Nucleus accumbens (tissue), 56 donors: ENCODE results near the gene PDE3A.

ENCODE experiments used
- DNase-seq, 56 donors: peaks; one replicate each; lab custom pipeline; 2025; lab: John Stamatoyannopoulos, UW

The PDE3A gene

DNA sequence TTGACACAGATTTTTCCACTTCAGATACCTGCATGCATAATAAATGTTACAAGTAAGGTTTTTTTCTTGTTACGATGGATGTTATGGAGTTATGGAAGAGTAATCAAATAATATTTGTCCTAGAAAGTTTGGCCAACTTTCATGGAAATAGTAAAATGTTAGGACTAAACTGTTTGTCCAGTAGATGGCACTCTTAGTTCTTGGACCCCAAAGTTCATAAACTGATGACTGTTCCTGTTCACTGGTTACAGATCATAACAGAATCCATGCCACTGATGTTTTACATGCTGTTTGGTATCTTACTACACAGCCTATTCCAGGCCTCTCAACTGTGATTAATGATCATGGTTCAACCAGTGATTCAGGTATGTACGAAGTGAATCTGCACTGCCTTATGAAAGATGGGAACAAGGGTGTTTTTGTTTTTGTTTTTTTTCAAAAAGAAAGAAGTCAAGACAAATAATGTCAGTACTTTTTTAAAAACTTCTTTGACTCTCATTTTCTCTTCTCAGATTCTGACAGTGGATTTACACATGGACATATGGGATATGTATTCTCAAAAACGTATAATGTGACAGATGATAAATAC lies 278.0 kb downstream of the PDE3A start:
- DNase-seq = no peak

DNA sequence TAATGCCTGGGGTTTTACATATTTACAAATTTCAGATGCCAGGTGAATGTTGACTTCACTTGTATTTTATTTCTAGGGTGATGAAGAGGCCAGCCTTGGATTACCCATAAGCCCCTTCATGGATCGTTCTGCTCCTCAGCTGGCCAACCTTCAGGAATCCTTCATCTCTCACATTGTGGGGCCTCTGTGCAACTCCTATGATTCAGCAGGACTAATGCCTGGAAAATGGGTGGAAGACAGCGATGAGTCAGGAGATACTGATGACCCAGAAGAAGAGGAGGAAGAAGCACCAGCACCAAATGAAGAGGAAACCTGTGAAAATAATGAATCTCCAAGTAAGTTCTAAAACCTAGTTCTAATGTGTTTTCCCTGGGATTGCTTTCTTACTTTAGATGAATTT lies 285.5 kb downstream of the PDE3A start:
- no peak for DNase-seq

DNA sequence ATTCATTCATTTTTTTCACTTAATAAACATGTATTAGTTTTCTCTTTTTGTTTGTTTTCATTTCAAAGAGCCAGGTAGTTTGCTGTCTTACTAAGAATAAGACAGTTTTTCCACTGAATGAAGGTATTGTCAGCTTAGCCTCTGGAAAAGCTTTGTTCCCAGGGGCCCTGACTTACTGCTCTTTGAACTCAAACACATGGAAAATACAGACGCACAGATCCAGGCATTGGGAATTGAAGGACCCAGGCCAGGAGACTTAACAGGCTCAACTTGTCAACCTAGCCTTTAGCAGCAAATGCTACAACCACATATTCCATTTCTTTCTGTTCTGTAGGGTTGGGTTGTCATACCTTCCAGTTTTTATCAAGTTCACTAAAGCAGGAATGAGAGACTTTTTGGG lies 288.3 kb downstream of the PDE3A start:
- DNase-seq = no peak

DNA sequence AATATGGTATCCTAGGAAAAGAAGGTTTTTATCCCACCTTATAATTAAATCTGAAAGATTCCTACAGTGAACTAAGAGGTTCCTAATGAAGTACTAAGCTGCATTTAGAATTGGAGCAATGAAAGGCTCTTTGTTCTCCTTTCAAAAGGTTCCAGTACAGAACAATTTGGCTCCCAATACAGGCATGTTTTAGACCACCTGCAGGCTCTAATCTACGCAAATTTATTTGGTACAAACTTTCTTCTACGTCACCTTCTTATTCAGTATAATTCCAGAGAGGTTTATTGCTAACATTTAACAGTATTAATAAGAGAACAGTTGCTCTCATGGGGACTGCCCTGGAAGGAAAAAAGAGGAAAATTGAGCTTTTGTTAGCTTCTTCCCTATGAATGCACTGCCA lies 289.2 kb downstream of the PDE3A start:
- no peak for DNase-seq

DNA sequence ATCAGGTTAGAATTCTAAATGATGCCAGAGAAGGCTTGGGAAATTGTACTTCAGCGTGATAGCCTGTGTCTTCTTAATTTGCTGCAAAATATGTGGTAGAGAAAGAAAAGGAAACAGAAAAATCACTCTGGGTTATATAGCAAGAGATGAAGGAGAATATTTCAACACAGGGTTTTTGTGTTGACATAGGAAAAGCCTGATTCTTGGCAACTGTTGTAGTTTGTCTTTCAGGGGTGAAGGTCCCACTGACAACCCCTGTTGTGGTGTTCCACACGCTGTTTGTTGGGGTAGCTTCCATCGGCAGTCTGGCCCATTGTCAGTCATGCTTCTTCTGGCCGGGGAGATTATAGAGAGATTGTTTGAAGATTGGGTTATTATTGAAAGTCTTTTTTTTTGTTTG lies 313.0 kb downstream of the PDE3A start:
- DNase-seq = no peak

DNA sequence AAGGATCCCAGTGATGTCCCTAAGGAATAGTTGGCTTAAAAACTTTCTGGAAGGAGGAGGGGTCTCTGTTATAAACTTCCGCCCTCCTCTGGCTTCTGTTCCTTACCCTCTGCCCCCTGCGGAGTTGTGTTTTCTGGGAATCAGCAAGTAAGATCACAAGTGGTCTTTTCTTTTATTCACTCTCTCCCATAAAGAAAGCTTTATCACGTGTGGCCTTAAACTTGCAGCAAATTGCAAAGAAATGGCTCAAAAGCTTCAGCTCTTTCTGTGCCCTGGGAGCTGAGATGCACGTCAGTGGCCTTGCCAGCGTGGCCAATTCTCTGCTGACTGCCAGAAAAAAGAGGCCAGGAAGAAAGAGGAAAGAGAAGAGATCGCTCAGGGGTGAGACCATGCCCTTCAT lies 326.9 kb downstream of the PDE3A start, which contains the start of gene SLCO1C1:
SLCO1C1 (plus strand) TSS at position 101 of the 400 bp plus-strand sequence. CDS start 4,245 bp downstream, outside the sequence.
- DNase-seq = peak in 17 of 56 donors; percentile 1 to 63 (median 24)

DNA sequence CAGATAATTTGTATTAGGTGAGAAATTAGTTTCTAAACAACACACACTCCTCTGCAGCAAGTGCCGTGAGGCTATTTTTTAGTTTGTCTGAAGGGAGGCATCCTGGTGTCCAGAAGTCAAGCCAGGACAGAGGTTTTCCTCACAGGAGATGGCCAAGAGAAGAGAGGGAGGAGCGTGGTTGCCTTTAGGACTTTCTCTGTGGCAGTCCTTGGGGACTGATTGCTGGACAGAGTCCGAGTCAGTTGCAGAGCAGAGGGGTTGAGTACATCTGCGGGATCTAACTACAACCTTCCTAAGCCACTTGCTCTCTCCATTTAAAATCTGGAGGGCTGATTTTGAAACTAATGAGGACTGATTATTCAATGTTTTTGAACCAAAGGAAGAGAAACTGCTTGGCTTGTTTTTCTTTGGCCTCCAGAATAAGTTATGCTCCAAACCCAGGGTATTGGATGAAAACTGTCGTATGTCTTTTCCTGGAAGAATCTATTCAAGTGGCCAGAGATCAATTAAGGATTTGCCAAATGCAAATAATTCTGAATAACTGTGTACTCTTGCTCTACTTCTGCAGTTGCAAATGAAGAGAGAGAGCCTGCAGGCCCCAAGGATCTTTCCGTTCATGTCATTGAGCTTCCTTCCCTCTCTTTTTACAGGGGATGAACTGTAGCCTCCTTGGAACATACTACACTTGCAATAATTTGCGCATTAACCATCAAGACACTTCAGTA lies 328.0 kb downstream of the PDE3A start:
- peak in 14 of 56 donors; percentile 1 to 31 (median 6) for DNase-seq

DNA sequence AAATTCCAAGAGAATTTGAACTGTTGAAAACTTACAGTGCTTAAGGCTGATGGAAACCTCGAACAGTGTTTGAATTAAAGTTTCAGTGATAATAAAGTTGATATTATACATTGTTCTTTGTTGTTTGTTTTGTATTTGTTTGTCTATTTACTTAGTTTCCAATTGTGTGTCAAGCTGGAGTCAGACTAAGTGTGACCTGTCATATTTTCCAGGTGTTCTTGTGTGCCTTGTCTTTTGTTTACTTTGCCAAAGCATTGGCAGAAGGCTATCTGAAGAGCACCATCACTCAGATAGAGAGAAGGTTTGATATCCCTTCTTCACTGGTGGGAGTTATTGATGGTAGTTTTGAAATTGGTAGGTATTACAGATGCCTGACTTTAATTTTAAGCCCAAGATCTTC lies 332.8 kb downstream of the PDE3A start:
- no peak for DNase-seq

DNA sequence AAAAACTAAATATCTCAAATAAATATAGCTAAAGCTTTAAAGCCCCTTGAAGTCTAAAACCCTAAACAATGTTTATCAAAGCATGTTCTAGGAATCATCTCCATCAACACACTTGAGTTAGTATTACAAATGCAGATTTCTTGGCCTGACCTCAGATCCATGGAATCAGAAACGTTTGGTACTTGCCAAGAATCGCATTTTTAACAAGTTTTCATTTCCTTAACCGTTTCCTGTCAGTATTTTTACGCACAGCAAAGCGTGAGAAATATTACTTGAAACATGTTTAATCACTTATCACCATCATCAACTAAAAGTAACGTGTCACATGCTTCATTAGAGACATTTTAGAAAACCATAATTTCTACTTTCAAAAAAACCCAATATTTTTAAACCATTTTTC lies 336.5 kb downstream of the PDE3A start:
- no peak for DNase-seq

DNA sequence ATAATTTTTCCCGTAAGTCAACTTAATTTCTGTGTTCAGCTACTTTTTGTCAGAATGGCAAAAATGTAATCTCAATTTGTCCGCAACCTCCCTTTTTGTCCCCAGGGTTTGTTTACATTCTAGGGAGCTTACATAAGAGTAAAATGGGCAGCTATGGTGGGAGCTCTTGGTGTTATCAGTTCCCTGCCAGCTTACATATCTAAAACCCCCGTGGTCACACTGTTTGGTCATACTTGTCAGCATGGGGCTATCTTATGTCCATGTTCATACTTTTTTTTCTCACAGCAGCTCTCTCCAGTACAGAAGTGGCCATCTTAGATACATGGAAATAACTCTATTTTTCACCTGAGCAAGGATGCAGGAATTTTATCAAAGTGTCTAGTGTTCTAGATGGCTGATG lies 343.5 kb downstream of the PDE3A start:
- no peak for DNase-seq

DNA sequence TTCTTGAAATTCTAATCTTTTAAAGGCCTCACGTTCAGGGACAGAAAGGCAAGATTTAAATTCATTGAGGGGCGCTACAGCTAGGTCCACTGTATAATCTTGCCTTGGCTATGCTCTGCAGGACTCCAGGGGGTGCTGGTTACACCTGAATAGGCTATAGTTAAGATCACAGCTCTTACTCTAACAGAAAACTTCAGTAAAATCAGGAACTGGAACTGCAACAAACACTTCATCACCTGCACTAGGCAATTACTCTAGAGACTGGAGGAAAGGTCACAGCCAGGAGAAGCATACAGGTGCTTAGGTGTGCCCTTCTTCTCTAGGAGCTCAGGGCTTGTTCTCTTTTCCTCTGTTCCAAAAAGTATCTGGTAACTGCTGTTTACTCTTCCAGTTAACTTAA lies 347.7 kb downstream of the PDE3A start:
- DNase-seq = no peak

DNA sequence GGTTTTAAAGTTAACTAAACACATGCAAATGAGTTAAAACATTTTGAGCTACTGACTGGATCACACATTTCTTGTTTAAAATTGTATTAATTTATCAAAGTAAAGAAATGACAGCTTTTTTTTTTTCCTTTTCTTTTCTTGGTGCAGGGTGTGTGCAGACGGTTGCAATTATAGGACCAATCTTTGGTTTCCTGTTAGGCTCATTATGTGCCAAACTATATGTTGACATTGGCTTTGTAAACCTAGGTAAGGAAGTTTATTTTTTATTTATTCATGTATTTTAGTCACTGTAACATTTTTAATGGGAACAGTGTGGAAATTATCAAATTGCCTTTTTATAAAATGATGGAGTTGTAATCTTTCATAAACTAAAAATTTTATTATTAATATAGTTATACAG lies 348.6 kb downstream of the PDE3A start:
- no peak for DNase-seq

DNA sequence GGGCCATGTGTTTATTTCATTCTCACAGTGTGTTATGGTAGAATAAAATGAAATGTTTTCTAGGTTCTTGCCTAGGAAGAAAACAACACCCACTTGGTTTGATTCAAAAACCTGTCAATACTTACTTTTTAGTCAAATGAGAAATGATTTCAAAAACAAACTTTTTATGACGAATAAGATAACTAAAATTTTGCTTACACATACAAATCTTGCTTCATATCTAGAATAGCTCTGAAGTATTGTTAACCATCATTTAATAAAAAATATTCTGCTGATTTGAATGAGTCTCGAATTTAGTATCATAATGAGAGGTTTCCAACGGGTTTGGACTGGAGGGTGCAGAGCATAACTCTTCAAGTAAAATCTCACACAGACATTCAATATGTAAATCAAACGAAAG lies 350.0 kb downstream of the PDE3A start:
- no peak for DNase-seq

DNA sequence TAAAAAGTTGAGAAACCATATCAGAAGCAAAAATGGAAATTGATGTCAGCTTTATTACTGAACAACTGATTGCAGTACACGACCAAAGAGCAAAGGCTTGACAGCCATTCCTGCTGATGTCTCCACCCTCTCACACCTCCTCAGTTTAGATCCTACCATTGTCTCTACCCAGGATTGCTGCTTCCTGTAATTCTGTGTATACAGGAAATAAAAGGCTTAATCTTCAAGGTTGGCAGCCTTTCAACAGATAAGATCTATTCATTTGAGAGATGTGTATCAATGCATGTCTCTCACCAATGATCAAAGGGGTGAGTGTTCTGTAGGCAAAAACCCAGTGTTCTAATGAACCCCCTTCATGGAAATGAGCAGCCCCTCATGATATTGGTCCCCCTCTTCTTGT lies 353.8 kb downstream of the PDE3A start:
- no peak for DNase-seq

DNA sequence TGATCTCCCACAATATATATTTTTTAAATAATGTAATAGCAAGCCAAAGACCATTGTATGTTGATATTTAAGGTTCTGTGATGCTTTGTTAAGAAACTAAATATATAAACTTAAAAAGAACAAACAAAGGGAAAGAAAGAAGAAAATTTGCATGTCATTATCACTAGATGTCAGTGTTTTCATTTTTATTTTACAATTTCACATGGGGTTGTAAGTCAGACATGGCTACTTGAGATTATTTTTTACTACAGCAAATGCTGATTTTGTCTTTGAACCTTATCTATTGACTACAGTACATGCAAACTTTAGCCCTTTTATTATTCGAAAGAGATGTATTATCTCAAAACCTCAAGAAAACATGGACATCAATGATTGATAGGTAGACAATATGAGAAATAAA lies 362.9 kb downstream of the PDE3A start:
- DNase-seq = no peak
